ENCODE data around the gene PIK3CB.

Gene PIK3CB

GRCh38 chr3:138771585-138771984 lies 63.1 kb downstream of the PIK3CB start:
- Histone ChIP-seq H3K4me2 (ENCODE audit: low read depth, low read length, poor library complexity, severe bottlenecking) (no peak overlapping the region), H3K9ac (ENCODE audit: low read length) (no peak overlapping the region), H2AFZ (ENCODE audit: low read depth, low read length, severe bottlenecking) (no peak overlapping the region), H4K20me1 (ENCODE audit: low read depth, low read length) (no peaks in the 10 kb centered on the region), H3K79me2 (ENCODE audit: insufficient read depth, low read length) (0 out of 2 replicates have a peak, but pooled peaks cover 6% of the 10 kb centered on the region), H3K9me3 (ENCODE audit: insufficient read depth, low read length) (peaks cover 29% of the 10 kb centered on the region), H3K27me3 (ENCODE audit: low read length) (no peaks in the 10 kb centered on the region), H3K4me3 (ENCODE audit: insufficient read depth, low read length, poor library complexity, severe bottlenecking) (no peak overlapping the region), H3F3A (ENCODE audit: insufficient read depth) (no peaks in the 10 kb centered on the region), H3K27ac (ENCODE audit: low read depth, low read length) (no peak overlapping the region), H3K36me3 (ENCODE audit: low read length) (peaks cover 22% of the 10 kb centered on the region), H3K9me2 (replicated peaks; ENCODE audit: insufficient read depth, low read length) (no peaks in the 10 kb centered on the region)
- TF ChIP-seq EZH2phosphoT487 (conservative IDR thresholded peaks at IDR 0.05; ENCODE audit: low read length) (no peak), CTCF (IDR thresholded peaks at IDR 0.05; ENCODE audit: insufficient read depth, low read length, poor library complexity, severe bottlenecking) (no peak)

- Histone ChIP-seq H3K36me3 (ENCODE audit: low read length) (peaks cover 22% of the 10 kb centered on the region), H3K9me2 (replicated peaks; ENCODE audit: insufficient read depth, low read length) (no peaks in the 10 kb centered on the region), H4K20me1 (ENCODE audit: low read depth, low read length) (no peaks in the 10 kb centered on the region), H3K27ac (ENCODE audit: low read depth, low read length) (no peak overlapping the region), H3K27me3 (ENCODE audit: low read length) (no peaks in the 10 kb centered on the region), H3K9ac (ENCODE audit: low read length) (no peak overlapping the region), H3K9me3 (ENCODE audit: insufficient read depth, low read length) (peaks cover 29% of the 10 kb centered on the region), H2AFZ (ENCODE audit: low read depth, low read length, severe bottlenecking) (no peak overlapping the region), H3F3A (ENCODE audit: insufficient read depth) (no peaks in the 10 kb centered on the region), H3K4me3 (ENCODE audit: insufficient read depth, low read length, poor library complexity, severe bottlenecking) (no peak overlapping the region), H3K79me2 (ENCODE audit: insufficient read depth, low read length) (no peaks in the 10 kb centered on the region), H3K4me2 (ENCODE audit: low read depth, low read length, poor library complexity, severe bottlenecking) (no peak overlapping the region)
- TF ChIP-seq EZH2phosphoT487 (conservative IDR thresholded peaks at IDR 0.05; ENCODE audit: low read length): no peak
- TF ChIP-seq CTCF (IDR thresholded peaks at IDR 0.05; ENCODE audit: insufficient read depth, low read length, poor library complexity, severe bottlenecking): no peak
Measured at GRCh38 chr3:138769616-138770015, 65.1 kb downstream of the PIK3CB start.

- no peaks in the 10 kb centered on the region for H3K79me2 ChIP-seq (ENCODE audit: insufficient read depth, low read length)
- no peak overlapping the region for H3K4me2 ChIP-seq (ENCODE audit: low read depth, low read length, poor library complexity, severe bottlenecking)
- no peaks in the 10 kb centered on the region for H3K9me2 ChIP-seq (replicated peaks; ENCODE audit: insufficient read depth, low read length)
- no peak overlapping the region for H2AFZ ChIP-seq (ENCODE audit: low read depth, low read length, severe bottlenecking)
- H3K9ac ChIP-seq (ENCODE audit: low read length): no peak overlapping the region
- peaks cover 29% of the 10 kb centered on the region for H3K9me3 ChIP-seq (ENCODE audit: insufficient read depth, low read length)
- H3K36me3 ChIP-seq (ENCODE audit: low read length): peaks cover 22% of the 10 kb centered on the region
- no peak overlapping the region for H3K4me3 ChIP-seq (ENCODE audit: insufficient read depth, low read length, poor library complexity, severe bottlenecking)
- H3K27me3 ChIP-seq (ENCODE audit: low read length): no peaks in the 10 kb centered on the region
- H3F3A ChIP-seq (ENCODE audit: insufficient read depth): no peaks in the 10 kb centered on the region
- no peak overlapping the region for H3K27ac ChIP-seq (ENCODE audit: low read depth, low read length)
- no peaks in the 10 kb centered on the region for H4K20me1 ChIP-seq (ENCODE audit: low read depth, low read length)
- TF ChIP-seq EZH2phosphoT487 (conservative IDR thresholded peaks at IDR 0.05; ENCODE audit: low read length) (no peak), CTCF (IDR thresholded peaks at IDR 0.05; ENCODE audit: insufficient read depth, low read length, poor library complexity, severe bottlenecking) (no peak)
Measured at GRCh38 chr3:138768946-138769345, 65.8 kb downstream of the PIK3CB start.
